Measurements from ENCODE around the gene SCUBE2.
"Not testable (repeated sequence)": the region's sequence is repeated elsewhere in the genome, so short reads cannot be mapped to it uniquely, and the experiment has no call there.

The SCUBE2 gene

DNA sequence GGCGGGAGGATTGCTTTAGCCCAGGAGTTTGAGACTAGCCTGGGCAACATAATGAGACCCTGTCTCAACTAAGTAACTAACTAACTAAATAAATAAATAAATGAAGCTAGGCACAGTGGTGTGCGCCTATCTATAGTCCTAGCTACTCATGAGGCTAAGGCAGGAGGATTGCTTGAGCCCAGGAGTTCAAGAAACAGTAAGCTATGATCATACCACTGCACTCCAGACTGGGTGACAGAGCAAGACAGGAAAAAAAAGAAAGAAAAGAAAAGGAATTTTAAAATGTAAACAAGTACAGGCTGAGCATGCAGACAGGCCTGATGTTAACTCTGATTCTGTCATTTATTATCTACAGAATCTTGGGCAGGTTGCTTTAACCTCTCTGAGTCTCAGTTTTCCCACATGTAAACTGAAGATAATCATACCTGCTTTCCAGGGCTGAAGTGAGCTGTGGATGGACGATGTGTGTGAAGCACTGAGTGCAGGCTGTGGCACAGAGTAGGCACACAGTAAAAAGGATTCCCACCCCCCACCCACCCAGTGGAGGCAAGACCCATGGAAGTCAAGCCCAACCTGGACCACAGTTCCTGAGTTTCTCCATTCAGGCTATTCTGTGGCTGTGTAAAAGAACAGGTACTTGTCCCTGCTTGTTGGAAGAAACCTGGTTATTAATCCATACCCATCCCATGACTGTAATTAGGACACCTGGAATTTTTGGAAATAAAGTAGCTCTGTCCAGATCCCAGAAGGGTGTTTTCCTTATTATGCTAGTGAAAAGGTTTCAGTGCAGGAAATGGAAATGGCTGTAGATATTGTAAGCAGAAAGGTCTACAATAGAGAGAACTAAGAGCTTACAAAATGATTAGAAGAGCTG lies 18.7 kb upstream of the SCUBE2 start:
- ChIA-PET POLR2A (ENCODE audit: low non-redundant PET) (no interaction called here), CTCF (interaction anchor here (1.3 kb wide), 1 partner anchor 17 kb away, joined by 3 read pairs; no protein-coding TSS in a partner anchor)

DNA sequence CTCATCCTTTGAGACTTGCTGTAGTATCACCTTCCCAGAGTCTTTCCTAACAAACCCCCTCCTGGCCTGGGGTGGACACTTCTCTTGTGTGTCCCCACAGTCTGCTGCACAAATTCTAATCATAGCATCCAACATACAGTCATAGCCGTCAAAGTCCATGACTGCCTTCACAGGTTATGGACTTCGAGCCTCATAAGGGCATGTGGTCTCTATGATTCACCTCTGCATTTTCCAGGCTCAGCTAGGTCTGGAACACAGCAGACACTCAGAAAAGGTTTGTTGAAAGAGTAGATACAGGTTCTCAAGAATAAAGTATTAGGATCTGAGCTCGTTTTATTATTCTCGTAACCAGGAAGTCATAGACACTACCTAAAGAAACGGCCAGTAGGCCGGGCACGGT lies 13.2 kb upstream of the SCUBE2 start:
- ChIA-PET CTCF (no interaction called here), POLR2A (ENCODE audit: low non-redundant PET) (interaction anchor here (0.7 kb wide), 1 partner anchor 68 kb away, joined by 3 read pairs; no protein-coding TSS in a partner anchor)
- TF ChIP-seq, protein P1, sequence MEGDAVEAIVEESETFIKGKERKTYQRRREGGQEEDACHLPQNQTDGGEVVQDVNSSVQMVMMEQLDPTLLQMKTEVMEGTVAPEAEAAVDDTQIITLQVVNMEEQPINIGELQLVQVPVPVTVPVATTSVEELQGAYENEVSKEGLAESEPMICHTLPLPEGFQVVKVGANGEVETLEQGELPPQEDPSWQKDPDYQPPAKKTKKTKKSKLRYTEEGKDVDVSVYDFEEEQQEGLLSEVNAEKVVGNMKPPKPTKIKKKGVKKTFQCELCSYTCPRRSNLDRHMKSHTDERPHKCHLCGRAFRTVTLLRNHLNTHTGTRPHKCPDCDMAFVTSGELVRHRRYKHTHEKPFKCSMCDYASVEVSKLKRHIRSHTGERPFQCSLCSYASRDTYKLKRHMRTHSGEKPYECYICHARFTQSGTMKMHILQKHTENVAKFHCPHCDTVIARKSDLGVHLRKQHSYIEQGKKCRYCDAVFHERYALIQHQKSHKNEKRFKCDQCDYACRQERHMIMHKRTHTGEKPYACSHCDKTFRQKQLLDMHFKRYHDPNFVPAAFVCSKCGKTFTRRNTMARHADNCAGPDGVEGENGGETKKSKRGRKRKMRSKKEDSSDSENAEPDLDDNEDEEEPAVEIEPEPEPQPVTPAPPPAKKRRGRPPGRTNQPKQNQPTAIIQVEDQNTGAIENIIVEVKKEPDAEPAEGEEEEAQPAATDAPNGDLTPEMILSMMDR (conservative IDR thresholded peaks at IDR 0.05; ENCODE audit: low read depth), result no peak
- DNase-seq (ENCODE audit: low spot score), result no peak
- no peak overlapping the region for H3K27ac ChIP-seq

More for the DNA sequence above, 18.7 kb upstream of the SCUBE2 start:
- no peak overlapping the region for H3K27ac ChIP-seq
- TF ChIP-seq, protein P1 (conservative IDR thresholded peaks at IDR 0.05; ENCODE audit: low read depth), result no peak
- no peak for DNase-seq (ENCODE audit: low spot score)

DNA sequence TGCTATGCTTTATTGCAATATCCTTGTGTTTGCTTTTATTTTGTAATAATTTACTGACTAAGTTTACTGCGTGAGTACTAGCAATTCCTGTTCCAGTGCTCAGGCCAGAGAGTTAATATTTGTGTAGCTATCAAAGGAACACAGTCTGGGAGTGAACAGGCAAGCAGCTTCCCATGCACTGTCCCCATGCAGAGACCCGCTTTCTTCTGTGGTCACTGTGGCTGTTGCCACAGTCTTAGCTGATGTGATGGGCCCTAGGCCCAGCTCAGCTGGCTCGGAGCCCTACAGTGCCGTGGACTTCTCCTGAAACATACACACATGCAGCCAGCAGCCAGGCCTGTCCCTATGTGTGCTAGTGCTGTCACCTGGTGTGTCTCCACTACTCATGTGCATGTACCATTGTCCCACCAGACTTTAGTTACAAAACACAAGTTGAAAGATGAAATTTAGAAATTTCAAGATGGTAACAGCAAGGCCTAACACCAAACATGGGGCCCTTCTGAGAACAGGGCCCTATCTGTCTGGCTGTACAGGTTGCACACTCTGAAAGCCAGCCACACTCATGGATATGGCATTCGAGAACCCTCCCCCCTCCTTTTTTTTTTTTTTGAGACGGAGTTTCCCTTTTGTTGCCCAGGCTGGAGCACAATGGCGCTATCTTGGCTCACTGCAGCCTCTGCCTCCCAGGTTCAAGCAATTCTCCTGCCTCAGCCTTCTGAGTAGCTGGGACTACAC lies 12.3 kb upstream of the SCUBE2 start:
- ChIA-PET POLR2A (ENCODE audit: low non-redundant PET) (no interaction called here), CTCF (interaction anchor here (0.9 kb wide), 1 partner anchor 10 kb away, joined by 3 read pairs; no protein-coding TSS in a partner anchor)
- TF ChIP-seq, protein P1 (conservative IDR thresholded peaks at IDR 0.05; ENCODE audit: low read depth), result no peak
- no peak for DNase-seq (ENCODE audit: low spot score)
- H3K27ac ChIP-seq, result no peak overlapping the region

DNA sequence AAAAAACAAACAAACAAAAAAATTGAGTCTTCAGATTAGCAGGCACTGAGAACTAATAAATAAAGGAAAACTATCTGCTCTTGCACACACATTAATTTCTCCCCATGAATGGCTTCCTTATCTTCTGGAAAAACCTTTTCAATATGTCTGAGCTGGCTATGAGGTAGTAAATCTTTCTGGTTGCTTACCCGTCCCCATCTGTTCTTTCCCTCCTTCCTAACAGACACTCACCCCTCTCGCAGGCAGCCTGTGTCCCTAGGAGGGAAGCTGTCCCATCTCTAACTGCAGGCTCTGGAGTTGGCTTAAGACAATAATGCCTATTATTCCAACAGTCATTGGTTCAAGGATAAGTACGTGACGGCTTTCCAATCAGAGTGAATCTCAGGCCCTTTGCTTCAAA lies 8.2 kb upstream of the SCUBE2 start:
- no peak for DNase-seq (ENCODE audit: low spot score)
- POLR2A ChIA-PET (ENCODE audit: low non-redundant PET), result no interaction called here
- TF ChIP-seq, protein P1 (conservative IDR thresholded peaks at IDR 0.05; ENCODE audit: low read depth), result no peak
- no peak overlapping the region for H3K27ac ChIP-seq
- CTCF ChIA-PET, result no interaction called here

DNA sequence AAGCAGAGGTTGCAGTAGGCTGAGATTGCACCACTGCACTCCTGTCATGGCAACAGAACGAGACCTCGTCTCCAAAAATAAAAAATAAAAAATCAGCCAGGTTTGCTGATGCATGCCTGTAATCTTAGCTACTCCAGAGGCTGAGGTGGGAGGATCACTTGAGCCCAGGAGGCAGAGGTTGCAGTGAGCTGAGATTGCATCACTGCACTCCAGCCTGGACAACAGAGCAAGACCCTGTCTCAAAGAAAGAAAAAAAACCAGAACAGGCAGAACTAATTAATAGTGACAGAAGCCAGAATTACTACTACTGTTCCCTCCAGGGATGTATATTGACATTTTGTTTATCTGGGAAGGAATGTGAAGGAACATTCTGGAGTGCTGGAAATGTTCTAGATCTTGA lies 7.1 kb upstream of the SCUBE2 start:
- CTCF ChIA-PET; POLR2A ChIA-PET (ENCODE audit: low non-redundant PET); H3K27ac ChIP-seq; DNase-seq (ENCODE audit: low spot score): not testable (repeated sequence)

DNA sequence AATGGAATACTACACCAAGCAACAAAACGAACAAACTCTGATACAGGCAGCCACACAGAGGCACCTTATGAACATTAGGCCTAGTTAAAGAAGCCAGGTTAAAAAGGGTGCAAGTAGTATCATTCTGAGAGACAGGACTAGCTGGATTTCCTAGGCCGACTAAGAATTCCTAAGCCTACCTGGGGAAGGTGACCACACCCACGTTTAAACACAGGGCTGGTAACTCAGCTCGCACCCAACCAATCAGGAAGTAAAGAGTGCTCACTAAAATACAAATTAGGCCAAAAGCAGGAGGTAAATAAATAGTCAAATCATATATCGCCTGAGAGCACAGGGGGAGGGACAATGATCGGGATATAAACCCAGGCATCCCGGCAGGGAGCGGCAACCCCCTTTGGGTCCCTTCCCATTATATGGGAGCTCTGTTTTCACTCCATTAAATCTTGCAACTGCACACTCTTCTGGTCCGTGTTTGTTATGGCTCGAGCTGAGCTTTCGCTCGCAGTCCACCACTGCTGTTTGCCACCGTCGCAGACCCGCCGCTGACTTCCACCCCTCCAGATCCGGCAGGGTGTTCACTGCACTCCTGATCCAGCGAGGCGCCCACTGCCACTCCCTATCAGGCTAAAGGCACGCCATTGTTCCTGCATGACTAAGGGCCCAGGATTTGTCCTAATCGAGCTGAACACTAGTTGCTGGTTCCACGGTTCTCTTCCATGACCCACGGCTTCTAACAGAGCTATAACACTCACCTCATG lies 6.0 kb upstream of the SCUBE2 start:
- CTCF ChIA-PET; H3K27ac ChIP-seq; DNase-seq (ENCODE audit: low spot score); POLR2A ChIA-PET (ENCODE audit: low non-redundant PET): not testable (repeated sequence)

DNA sequence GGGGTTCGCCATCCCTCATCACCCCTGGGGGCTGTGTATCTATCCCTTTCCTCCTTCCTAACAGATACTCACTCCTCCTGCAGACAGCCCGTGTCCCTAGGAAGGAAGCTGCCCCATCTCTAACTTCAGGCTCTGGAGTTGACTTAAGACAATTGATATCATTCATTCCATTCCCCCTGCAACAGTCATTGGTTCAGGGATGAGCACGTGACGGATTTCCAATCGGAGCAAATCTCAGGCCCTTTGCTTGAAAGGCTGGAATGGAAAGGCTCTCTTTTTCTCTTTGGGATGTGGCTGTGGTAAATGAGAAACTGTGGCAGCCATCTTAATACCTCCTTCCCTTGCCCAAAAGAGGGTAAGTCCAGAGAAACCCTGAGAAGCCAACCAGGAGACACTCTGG lies 5.0 kb upstream of the SCUBE2 start:
- ChIA-PET POLR2A (ENCODE audit: low non-redundant PET) (no interaction called here), CTCF (interaction anchor here (1.3 kb wide), 1 partner anchor 41 kb away, joined by 5 read pairs; no protein-coding TSS in a partner anchor)
- TF ChIP-seq, protein P1 (conservative IDR thresholded peaks at IDR 0.05; ENCODE audit: low read depth), result no peak

More for the DNA sequence above, 5.0 kb upstream of the SCUBE2 start:
- no peak overlapping the region for H3K27ac ChIP-seq
- DNase-seq (ENCODE audit: low spot score), result no peak
